Measurements from ENCODE around the gene KLF11.

Gene KLF11

DNA sequence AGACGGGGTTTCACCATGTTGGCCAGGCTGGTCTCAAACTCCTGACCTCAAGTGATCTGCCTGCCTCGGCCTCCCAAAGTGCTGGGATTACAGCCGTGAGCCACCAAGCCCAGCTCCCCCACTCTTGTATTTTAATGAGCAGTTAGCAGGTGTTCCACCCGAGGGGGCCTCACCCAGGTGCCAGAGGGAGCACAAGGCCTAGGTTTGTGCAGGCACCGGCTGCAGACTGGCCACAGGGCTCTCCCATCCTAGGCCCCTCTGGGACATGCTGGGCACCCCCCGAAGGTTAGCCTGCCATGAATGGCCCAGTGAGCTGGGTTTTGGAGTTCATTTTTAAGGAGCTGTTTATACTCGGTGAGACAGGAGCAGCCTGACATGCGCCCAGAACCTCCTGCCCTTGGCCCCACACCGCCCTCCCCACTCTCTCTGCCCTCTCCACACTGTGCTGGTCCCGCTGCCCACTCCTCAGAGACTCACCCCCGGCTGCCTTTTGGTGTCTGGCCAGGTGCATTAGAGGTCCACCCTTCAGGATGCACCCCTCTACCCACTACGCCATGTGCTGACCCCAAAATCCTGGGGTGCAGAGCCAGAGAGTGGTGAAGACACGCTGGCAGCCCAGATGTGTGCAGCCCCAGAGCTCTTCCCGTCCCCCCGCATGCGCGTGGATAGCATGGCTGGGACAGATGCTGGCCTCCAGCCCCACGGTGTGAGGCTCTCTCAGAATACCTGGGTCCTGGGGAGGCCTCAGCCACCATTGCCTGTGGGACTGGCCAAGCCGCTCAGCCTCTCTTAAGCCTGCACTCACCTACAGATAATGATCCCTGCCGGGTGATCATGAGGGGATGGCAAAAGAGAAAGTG lies 11.2 kb upstream of the KLF11 start:
- no peaks in the 10 kb centered on the region for H3K9me3 ChIP-seq
- peaks cover 51% of the 10 kb centered on the region for H3K4me1 ChIP-seq
- H3K27ac ChIP-seq: no peak overlapping the region
- H3K4me2 ChIP-seq: peak overlapping the region; percentile 13
- TF ChIP-seq Cebpa-rat (IDR thresholded peaks at IDR 0.05): no peak
- H4K20me1 ChIP-seq: no peaks in the 10 kb centered on the region
- H3K36me3 ChIP-seq: no peaks in the 10 kb centered on the region
- H3K4me3 ChIP-seq: no peak overlapping the region
- H3K9ac ChIP-seq: no peak overlapping the region
- H3K27me3 ChIP-seq: no peaks in the 10 kb centered on the region

DNA sequence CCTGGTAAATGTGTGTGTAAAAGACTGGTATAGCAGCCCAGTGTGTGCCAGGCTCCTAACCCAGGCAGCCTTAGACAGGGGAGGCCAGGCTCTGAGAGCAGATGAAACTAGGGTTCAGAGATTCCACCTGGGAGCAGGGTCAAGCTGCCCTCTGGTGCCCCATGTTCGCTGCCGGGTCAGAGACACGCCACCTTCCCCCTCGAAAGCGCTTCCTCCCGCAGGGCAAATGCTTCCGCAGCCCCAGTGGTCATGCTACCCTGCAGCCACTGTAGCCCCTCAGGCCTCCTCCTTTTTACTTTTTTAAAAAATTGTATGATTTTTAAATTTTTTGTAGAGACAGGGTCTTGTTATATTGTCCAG lies 10.6 kb upstream of the KLF11 start:
- H3K4me2 ChIP-seq: no peak overlapping the region

DNA sequence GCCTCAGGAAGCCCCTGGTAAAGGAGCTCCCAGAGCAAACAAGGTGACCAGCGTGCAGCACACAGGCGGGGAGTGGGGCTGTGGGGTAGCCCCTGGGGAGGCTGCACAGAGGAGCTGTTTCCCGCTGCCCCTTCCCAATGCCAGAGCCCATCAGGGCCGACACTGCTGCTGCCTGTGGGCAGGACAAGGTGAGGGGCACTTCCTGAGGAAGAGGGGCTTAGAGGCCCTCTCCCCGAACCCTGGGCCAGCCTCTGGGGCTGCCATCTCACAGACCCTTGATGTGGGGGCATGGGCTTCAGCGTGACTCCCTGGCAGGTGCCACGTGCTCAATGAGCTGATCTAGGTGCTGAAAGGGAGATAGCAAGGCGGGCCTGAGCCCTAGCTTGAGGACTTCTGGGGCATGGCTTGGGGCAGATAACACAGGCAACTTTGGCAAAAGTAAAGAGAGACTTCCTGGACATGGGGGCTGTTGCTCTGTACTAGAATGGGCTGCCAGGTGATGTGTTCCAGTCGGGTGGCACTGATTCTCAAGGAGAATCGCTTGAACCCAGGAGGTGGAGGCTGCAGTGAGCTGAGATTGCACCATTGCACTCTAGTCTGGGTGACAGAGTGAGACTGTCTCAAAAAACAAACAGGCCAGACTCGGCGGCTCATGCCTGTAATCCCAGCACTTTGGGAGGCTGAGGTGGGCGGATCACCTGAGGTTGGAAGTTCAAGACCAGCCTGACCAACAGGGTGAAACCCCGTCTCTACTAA lies 9.9 kb upstream of the KLF11 start:
- H3K27ac ChIP-seq: no peak overlapping the region
- H4K20me1 ChIP-seq: no peaks in the 10 kb centered on the region
- no peak overlapping the region for H3K9ac ChIP-seq
- no peak overlapping the region for H3K4me3 ChIP-seq
- no peak overlapping the region for H3K4me2 ChIP-seq
- no peaks in the 10 kb centered on the region for H3K9me3 ChIP-seq
- no peaks in the 10 kb centered on the region for H3K36me3 ChIP-seq
- no peaks in the 10 kb centered on the region for H3K27me3 ChIP-seq
- no peak for TF ChIP-seq Cebpa-rat (IDR thresholded peaks at IDR 0.05)
- H3K4me1 ChIP-seq: peaks cover 50% of the 10 kb centered on the region

More for the DNA sequence above, 10.6 kb upstream of the KLF11 start:
- Histone ChIP-seq H4K20me1 (no peaks in the 10 kb centered on the region), H3K36me3 (no peaks in the 10 kb centered on the region), H3K27me3 (no peaks in the 10 kb centered on the region), H3K9ac (no peak overlapping the region), H3K4me3 (no peak overlapping the region), H3K4me1 (peaks cover 51% of the 10 kb centered on the region), H3K9me3 (no peaks in the 10 kb centered on the region), H3K27ac (no peak overlapping the region)
- TF ChIP-seq Cebpa-rat (IDR thresholded peaks at IDR 0.05): no peak

DNA sequence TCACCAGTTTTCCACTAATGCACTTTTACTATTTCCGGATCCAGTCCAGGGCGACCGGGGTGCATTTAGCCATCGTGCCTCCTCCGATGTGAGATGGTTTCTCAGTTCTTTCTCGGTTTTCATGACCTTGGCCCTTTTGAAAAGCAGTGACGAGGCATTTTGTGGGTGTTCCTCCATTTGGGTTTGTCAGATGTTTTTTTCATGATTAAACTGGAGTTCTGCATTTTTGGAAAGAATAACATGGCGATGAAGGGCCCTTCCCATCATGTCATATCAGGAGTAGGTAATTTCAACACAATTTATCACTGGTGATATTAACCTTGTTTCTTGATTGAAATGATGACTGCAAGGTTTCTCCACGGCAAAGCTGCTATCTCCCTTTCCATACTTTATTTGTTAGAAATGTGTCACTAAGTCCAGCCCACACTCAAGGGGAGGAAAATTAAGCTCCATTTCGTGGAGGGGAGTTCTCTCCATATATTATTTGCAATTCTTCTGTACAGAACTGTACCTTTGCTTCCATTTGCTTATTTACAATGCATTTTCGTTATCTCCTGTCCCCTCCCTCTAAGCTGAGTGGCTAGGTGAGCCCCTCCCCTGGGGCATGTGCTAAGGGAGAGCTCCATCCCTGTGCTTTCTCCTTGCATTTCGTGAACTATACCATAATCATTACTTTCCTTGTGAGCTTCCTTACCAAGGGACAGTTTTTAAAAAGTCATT lies 8.9 kb upstream of the KLF11 start:
- no peak overlapping the region for H3K4me2 ChIP-seq
- H3K9me3 ChIP-seq: no peaks in the 10 kb centered on the region
- no peak overlapping the region for H3K27ac ChIP-seq
- H4K20me1 ChIP-seq: no peaks in the 10 kb centered on the region
- H3K27me3 ChIP-seq: no peaks in the 10 kb centered on the region
- H3K36me3 ChIP-seq: no peaks in the 10 kb centered on the region
- no peak overlapping the region for H3K4me3 ChIP-seq
- no peak for TF ChIP-seq Cebpa-rat (IDR thresholded peaks at IDR 0.05)
- no peak overlapping the region for H3K9ac ChIP-seq
- H3K4me1 ChIP-seq: peaks cover 42% of the 10 kb centered on the region

DNA sequence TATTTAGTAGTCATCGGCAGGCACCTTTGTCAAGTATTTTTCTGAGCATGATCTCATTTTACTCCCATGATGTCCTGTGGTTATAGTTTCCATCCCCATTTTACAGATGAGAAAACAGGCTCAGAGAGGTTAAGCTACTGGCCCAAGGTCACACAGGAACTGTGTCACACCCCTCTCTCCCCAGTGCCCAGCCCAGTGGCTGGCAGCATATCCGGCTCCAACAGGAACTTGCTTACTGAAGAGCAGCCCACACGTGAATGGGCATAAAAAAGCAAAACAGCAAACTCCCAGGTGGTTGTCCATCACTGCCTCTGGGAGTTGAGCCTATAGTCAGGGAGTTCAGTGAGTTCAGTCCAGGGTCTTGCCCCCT lies 8.3 kb upstream of the KLF11 start:
- no peak overlapping the region for H3K9ac ChIP-seq
- no peaks in the 10 kb centered on the region for H3K9me3 ChIP-seq
- H3K4me1 ChIP-seq: peaks cover 39% of the 10 kb centered on the region
- no peaks in the 10 kb centered on the region for H3K27me3 ChIP-seq
- no peaks in the 10 kb centered on the region for H4K20me1 ChIP-seq
- TF ChIP-seq Cebpa-rat (IDR thresholded peaks at IDR 0.05): no peak
- no peak overlapping the region for H3K27ac ChIP-seq
- no peak overlapping the region for H3K4me2 ChIP-seq
- H3K4me3 ChIP-seq: no peak overlapping the region
- H3K36me3 ChIP-seq: no peaks in the 10 kb centered on the region

DNA sequence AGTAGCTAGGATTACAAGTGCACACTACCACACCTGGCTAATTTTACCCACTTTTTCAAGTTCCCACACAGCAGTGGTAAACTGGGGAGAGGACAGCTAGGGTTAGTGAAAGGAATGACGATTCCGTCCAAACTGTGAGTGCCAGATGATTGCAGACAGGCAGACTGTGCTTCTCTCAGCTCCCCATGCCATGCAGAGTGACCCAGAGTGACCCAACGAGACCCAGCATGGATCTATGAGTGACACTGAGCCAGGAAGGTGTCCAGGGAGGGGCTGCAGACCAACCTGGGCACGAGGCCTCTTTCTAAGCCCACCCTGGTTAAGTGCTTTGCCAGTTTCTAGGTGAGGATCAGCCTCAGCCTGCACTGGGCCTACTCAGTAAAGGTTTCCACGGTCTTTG lies 7.7 kb upstream of the KLF11 start:
- Histone ChIP-seq H3K4me1 (peaks cover 39% of the 10 kb centered on the region), H3K9ac (0 out of 2 replicates have a peak overlapping the region, but pooled peaks have one; percentile 19), H3K4me2 (peak overlapping the region; percentile 37), H3K27ac (0 out of 2 replicates have a peak overlapping the region, but pooled peaks have one; percentile 41), H3K4me3 (no peak overlapping the region), H4K20me1 (no peaks in the 10 kb centered on the region), H3K36me3 (no peaks in the 10 kb centered on the region), H3K27me3 (no peaks in the 10 kb centered on the region), H3K9me3 (no peaks in the 10 kb centered on the region)
- TF ChIP-seq Cebpa-rat (IDR thresholded peaks at IDR 0.05): no peak

DNA sequence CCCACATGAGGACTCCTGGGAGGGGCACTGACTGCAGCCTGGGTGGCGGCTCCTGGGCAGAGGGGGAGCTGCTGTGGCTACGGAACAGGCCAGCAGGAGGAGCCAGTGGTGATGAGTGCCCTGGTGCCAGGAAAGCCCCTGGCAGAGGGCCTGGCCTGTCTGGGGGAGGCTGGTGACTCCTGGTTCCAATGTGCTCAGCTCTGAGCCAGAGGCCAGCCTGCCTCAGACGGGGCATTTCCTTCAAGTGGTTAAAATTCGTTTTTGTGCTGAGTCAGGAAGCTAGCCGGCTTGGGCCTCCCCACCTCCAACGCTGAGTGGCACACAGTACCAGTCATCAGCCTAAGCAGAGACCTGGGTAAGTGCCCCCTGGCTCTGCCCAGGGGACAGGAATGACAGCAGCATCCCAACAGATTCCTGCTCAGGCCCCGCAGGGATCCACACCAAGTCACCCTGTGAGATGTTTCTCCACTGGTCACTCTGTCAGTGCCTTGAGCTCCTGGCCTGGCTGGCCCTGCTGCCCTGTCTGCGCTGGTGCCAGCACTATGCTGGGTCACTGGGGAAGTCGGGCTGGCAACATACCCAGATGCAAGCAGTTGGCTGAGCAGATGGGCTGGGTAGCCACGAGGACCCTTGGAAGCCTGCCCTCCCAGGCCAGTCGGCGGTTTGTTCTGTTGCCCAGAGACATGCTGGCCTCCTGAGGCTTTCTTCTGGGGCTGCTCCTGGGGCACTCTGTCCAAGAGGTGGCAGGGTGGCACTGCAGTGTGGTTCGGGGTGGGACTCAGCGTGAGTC lies 7.1 kb upstream of the KLF11 start:
- 0 out of 2 replicates have a peak overlapping the region, but pooled peaks have one; percentile 41 for H3K27ac ChIP-seq
- no peaks in the 10 kb centered on the region for H4K20me1 ChIP-seq

DNA sequence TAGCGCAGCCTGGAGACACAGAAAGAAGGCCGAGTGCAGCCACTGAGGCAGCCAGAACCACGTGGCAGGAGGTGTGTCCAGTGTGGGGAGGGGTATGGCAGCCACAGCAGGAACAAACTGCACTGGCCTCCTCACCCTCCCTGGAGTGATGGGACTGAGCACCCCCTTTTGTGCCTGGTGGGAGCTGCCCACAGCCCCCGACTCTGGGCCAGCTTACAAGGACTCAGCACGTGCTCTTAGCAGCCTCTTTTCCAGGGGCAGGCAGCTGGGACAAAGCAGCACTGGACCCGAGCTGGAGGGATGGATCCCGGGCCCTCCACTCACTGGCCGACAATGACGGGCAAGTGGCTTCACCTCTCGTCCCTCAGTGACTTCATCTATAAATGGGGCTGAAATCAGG lies 5.2 kb upstream of the KLF11 start:
- peaks cover 32% of the 10 kb centered on the region for H3K4me1 ChIP-seq
- H3K4me2 ChIP-seq: 0 out of 2 replicates have a peak overlapping the region, but pooled peaks have one; percentile 1
- H4K20me1 ChIP-seq: no peaks in the 10 kb centered on the region
- H3K9me3 ChIP-seq: peaks cover 19% of the 10 kb centered on the region
- TF ChIP-seq Cebpa-rat (IDR thresholded peaks at IDR 0.05): no peak
- no peak overlapping the region for H3K27ac ChIP-seq
- no peaks in the 10 kb centered on the region for H3K36me3 ChIP-seq
- H3K4me3 ChIP-seq: no peak overlapping the region
- no peak overlapping the region for H3K9ac ChIP-seq
- H3K27me3 ChIP-seq: no peaks in the 10 kb centered on the region

More for the DNA sequence above, 7.1 kb upstream of the KLF11 start:
- Histone ChIP-seq H3K4me2 (peak overlapping the region; percentile 37), H3K36me3 (no peaks in the 10 kb centered on the region), H3K9me3 (peaks cover 3% of the 10 kb centered on the region; the same call in 1 of the 2 replicates), H3K9ac (peak overlapping the region; percentile 38; the same call in 1 of the 2 replicates), H3K27me3 (no peaks in the 10 kb centered on the region), H3K4me1 (peaks cover 34% of the 10 kb centered on the region), H3K4me3 (no peak overlapping the region)
- no peak for TF ChIP-seq Cebpa-rat (IDR thresholded peaks at IDR 0.05)

DNA sequence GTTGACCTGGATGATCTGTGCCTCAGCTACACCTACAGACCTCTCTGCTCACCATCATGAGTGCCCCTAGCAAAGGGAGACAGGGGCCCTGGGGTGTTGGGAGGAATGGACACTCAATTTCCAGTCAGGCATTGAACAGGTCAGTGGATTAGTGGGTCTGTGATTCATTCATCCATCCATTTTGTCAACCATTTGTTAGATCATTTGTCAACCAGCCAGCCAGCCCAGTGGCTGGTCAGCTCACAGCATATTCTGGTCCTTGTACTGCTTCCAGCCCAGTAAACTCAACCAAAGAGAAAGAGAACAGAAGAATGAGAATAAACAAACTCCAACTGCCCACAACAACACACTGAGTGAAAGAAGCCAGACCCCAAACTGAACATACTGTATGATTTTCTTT lies 4.6 kb upstream of the KLF11 start:
- H3K27me3 ChIP-seq: no peaks in the 10 kb centered on the region
- H3K4me1 ChIP-seq: peaks cover 32% of the 10 kb centered on the region
- H3K4me2 ChIP-seq: 0 out of 2 replicates have a peak overlapping the region, but pooled peaks have one; percentile 1
- H4K20me1 ChIP-seq: no peaks in the 10 kb centered on the region
- H3K36me3 ChIP-seq: no peaks in the 10 kb centered on the region
- H3K9me3 ChIP-seq: peaks cover 19% of the 10 kb centered on the region
- H3K27ac ChIP-seq: no peak overlapping the region
- no peak overlapping the region for H3K9ac ChIP-seq
- no peak overlapping the region for H3K4me3 ChIP-seq
- no peak for TF ChIP-seq Cebpa-rat (IDR thresholded peaks at IDR 0.05)
